Measurements from ENCODE around the gene SAMD11. TPM values are rescaled to one million over a fixed set of nuclear protein-coding genes. Genes with fewer than 3 reads are reported as not detected.
"Not testable (repeated sequence)": the region's sequence is repeated elsewhere in the genome, so short reads cannot be mapped to it uniquely, and the experiment has no call there.

Gene SAMD11
- total and polyA plus RNA-seq, 10 of the 15 experiments (the other 5 are each of a cell fraction or from before 2014, with no cell fraction given) = 0.04 to 0.31 (median 0.19) TPM; not detected in 6

- SMC1A ChIA-PET (ENCODE audit: uncharacterized antibody, unreplicated experiment) = interaction anchor here (0.8 kb wide), 1 partner anchor 33 kb away, joined by 3 read pairs; no protein-coding TSS in a partner anchor
- H3K27me3 ChIP-seq (replicated peaks in 1 of 2; ENCODE audit: control insufficient read depth in 2 of 2, insufficient read depth in 2 of 2, low read length in 1 of 2); DNase-seq (ENCODE audit: low read depth, low spot score); H4K20me1 ChIP-seq (ENCODE audit: control insufficient read depth, insufficient read depth); H3K4me1 ChIP-seq (ENCODE audit: control insufficient read depth, insufficient read depth, low read length); intact Hi-C loops (cut with micrococcal nuclease; ENCODE audit: unreplicated experiment); H2AFZ ChIP-seq (ENCODE audit: control insufficient read depth, low read depth, low read length); H3K4me3 ChIP-seq; BruUV-seq (replicated peaks); H3K9me3 ChIP-seq (replicated peaks; ENCODE audit: control insufficient read depth, insufficient read depth, low read length); H3K4me2 ChIP-seq (ENCODE audit: control insufficient read depth, insufficient read depth); ATAC-seq; POLR2A ChIA-PET; H3K27ac ChIP-seq (ENCODE audit: control insufficient read depth, insufficient read depth); RAD21 ChIA-PET (ENCODE audit: unreplicated experiment); H3K9ac ChIP-seq (ENCODE audit: control insufficient read depth, insufficient read depth, low read length); FAIRE-seq; H3K36me3 ChIP-seq (ENCODE audit: control insufficient read depth in 2 of 2, insufficient read depth in 2 of 2, low read length in 1 of 2); H3K79me2 ChIP-seq (ENCODE audit: control insufficient read depth, insufficient read depth, low read length); in situ Hi-C loops (cut with MboI): not testable (repeated sequence)
- CTCF ChIA-PET = interaction anchor here (0.9 kb wide), 1 partner anchor 11 kb away, joined by 6 read pairs; no protein-coding TSS in a partner anchor
- 0% methylated on average over 2 of the region's 2 CpGs for WGBS (ENCODE audit: insufficient coverage, insufficient replicate concordance, low lambda C conversion rate, missing lambda C conversion rate)
Observed at GRCh38 chr1:880915-881314, 42.8 kb upstream of the SAMD11 start.

DNA sequence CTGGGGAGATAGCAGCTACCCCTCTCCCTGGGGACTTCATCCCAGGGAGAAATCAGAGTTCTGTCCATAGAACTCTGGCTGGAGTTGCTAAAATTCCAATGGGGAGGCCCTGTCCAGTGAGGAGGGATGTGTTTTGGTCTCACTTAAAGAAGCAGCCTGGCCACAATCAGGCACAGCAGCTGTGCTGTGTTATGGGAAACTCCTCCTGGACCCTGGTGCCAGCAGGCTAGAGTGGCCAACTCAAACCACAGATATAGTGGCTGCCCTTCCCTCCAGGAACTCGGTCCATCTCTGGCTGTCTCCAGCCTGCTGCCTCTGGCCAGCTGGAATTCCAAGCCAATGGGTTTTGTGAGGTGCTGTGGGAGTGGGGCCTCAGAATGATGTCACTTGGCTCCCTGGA is 37.4 kb upstream of the SAMD11 start:
- no peak for DNase-seq (ENCODE audit: low read depth, low spot score)
- POLR2A ChIA-PET = no interaction called here
- no peak overlapping the region for H2AFZ ChIP-seq (ENCODE audit: control insufficient read depth, low read depth, low read length)
- no peak for FAIRE-seq
- no peak overlapping the region for H3K4me2 ChIP-seq (ENCODE audit: control insufficient read depth, insufficient read depth)
- CTCF ChIA-PET = no interaction called here
- RAD21 ChIA-PET (ENCODE audit: unreplicated experiment) = no interaction called here
- no peaks in the 10 kb centered on the region for H3K79me2 ChIP-seq (ENCODE audit: control insufficient read depth, insufficient read depth, low read length)
- H3K4me1 ChIP-seq (ENCODE audit: control insufficient read depth, insufficient read depth, low read length) = no peaks in the 10 kb centered on the region
- H3K36me3 ChIP-seq (ENCODE audit: control insufficient read depth in 2 of 2, insufficient read depth in 2 of 2, low read length in 1 of 2) = no peaks in the 10 kb centered on the region
- SMC1A ChIA-PET (ENCODE audit: uncharacterized antibody, unreplicated experiment) = no interaction called here
- H3K9ac ChIP-seq (ENCODE audit: control insufficient read depth, insufficient read depth, low read length) = no peak overlapping the region
- TF ChIP-seq TBL1XR1 (IDR thresholded peaks at IDR 0.05; ENCODE audit: low read depth, low read length) (no peak), ATF7 (IDR thresholded peaks at IDR 0.05; ENCODE audit: low read depth) (no peak), IRF4 (IDR thresholded peaks at IDR 0.05; ENCODE audit: low read depth, low read length) (no peak), SMAD1 (IDR thresholded peaks at IDR 0.05; ENCODE audit: low read depth, partially characterized antibody) (no peak), SUZ12 (IDR thresholded peaks at IDR 0.05; ENCODE audit: unreplicated experiment) (no peak), BCL11A (IDR thresholded peaks at IDR 0.05; ENCODE audit: low read depth, low read length) (no peak)
- TF ChIP-seq, protein P1, sequence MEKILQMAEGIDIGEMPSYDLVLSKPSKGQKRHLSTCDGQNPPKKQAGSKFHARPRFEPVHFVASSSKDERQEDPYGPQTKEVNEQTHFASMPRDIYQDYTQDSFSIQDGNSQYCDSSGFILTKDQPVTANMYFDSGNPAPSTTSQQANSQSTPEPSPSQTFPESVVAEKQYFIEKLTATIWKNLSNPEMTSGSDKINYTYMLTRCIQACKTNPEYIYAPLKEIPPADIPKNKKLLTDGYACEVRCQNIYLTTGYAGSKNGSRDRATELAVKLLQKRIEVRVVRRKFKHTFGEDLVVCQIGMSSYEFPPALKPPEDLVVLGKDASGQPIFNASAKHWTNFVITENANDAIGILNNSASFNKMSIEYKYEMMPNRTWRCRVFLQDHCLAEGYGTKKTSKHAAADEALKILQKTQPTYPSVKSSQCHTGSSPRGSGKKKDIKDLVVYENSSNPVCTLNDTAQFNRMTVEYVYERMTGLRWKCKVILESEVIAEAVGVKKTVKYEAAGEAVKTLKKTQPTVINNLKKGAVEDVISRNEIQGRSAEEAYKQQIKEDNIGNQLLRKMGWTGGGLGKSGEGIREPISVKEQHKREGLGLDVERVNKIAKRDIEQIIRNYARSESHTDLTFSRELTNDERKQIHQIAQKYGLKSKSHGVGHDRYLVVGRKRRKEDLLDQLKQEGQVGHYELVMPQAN (conservative IDR thresholded peaks at IDR 0.05) = no peak
- TF ChIP-seq, protein P2, sequence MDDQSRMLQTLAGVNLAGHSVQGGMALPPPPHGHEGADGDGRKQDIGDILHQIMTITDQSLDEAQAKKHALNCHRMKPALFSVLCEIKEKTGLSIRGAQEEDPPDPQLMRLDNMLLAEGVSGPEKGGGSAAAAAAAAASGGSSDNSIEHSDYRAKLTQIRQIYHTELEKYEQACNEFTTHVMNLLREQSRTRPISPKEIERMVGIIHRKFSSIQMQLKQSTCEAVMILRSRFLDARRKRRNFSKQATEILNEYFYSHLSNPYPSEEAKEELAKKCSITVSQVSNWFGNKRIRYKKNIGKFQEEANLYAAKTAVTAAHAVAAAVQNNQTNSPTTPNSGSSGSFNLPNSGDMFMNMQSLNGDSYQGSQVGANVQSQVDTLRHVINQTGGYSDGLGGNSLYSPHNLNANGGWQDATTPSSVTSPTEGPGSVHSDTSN (IDR thresholded peaks at IDR 0.05; ENCODE audit: insufficient replicate concordance, low read depth, low read length) = no peak
- no peaks in the 10 kb centered on the region for H3K9me3 ChIP-seq (replicated peaks; ENCODE audit: control insufficient read depth, insufficient read depth, low read length)
- in situ Hi-C loops (cut with MboI) = no loop called here
- intact Hi-C loops (cut with micrococcal nuclease; ENCODE audit: unreplicated experiment) = no loop called here
- no peaks in the 10 kb centered on the region; a peak in 1 of 4 replicates for H3K27me3 ChIP-seq (replicated peaks in 1 of 2; ENCODE audit: control insufficient read depth in 2 of 2, insufficient read depth in 2 of 2, low read length in 1 of 2)
- H3K4me3 ChIP-seq = no peak overlapping the region
- BruUV-seq (replicated peaks) = no TSS peak
- no peak overlapping the region for H3K27ac ChIP-seq (ENCODE audit: control insufficient read depth, insufficient read depth)
- ATAC-seq = no peak
- 53% methylated on average over 1 of the region's 1 CpG for WGBS (ENCODE audit: insufficient coverage, insufficient replicate concordance, low lambda C conversion rate, missing lambda C conversion rate)
- no peaks in the 10 kb centered on the region for H4K20me1 ChIP-seq (ENCODE audit: control insufficient read depth, insufficient read depth)
